SKM-1 treated with dmso at 0.1 percent for 144 hours (cell line): ENCODE data around the gene UAP1L1.

Experiments used
- DNase-seq: peaks from one replicate; lab custom pipeline; 2025; ENCODE audit not compliant: unreplicated experiment; lab: John Stamatoyannopoulos, UW

The UAP1L1 gene

GRCh38 chr9:137129456-137130175, 52.3 kb downstream of the UAP1L1 start:
- DNase-seq = peak; percentile 93

GRCh38 chr9:137130176-137130755, 52.9 kb downstream of the UAP1L1 start:
- no peak for DNase-seq
